ENCODE results near the gene STIM1. TPM values are rescaled to one million over a fixed set of nuclear protein-coding genes. Genes with fewer than 3 reads are reported as not detected.

The STIM1 gene
- total and polyA plus RNA-seq, 10 of the 15 experiments (the other 5 are each of a cell fraction or from before 2014, with no cell fraction given): 8.6 to 57.7 (median 29.3) TPM

GRCh38 chr11:4026389-4026788, 170.9 kb downstream of the STIM1 start:
- no TSS peak for BruUV-seq (replicated peaks)
- Histone ChIP-seq H3K9ac (ENCODE audit: control insufficient read depth, insufficient read depth, low read length) (no peak overlapping the region), H3K9me3 (replicated peaks; ENCODE audit: control insufficient read depth, insufficient read depth, low read length) (peaks cover 4% of the 10 kb centered on the region), H2AFZ (ENCODE audit: control insufficient read depth, low read depth, low read length) (no peak overlapping the region), H3K4me2 (ENCODE audit: control insufficient read depth, insufficient read depth) (no peak overlapping the region), H3K79me2 (ENCODE audit: control insufficient read depth, insufficient read depth, low read length) (no peaks in the 10 kb centered on the region; the same call in none of the 2 replicates), H3K4me3 (no peak overlapping the region), H3K27me3 (replicated peaks in 1 of 2; ENCODE audit: control insufficient read depth in 2 of 2, insufficient read depth in 2 of 2, low read length in 1 of 2) (no peaks in the 10 kb centered on the region), H4K20me1 (ENCODE audit: control insufficient read depth, insufficient read depth) (no peaks in the 10 kb centered on the region), H3K36me3 (ENCODE audit: control insufficient read depth in 2 of 2, insufficient read depth in 2 of 2, low read length in 1 of 2) (peaks cover 2 to 5% of the 10 kb centered on the region in 2 experiments), H3K4me1 (ENCODE audit: control insufficient read depth, insufficient read depth, low read length) (no peaks in the 10 kb centered on the region), H3K27ac (ENCODE audit: control insufficient read depth, insufficient read depth) (no peak overlapping the region)
- RAD21 ChIA-PET (ENCODE audit: unreplicated experiment): no interaction called here
- WGBS (ENCODE audit: insufficient coverage, insufficient replicate concordance, low lambda C conversion rate, missing lambda C conversion rate): 100% methylated on average over 1 of the region's 1 CpG
- POLR2A ChIA-PET: no interaction called here
- in situ Hi-C loops (cut with MboI): no loop called here
- TF ChIP-seq ZNF24 (IDR thresholded peaks at IDR 0.05): no peak
- TF ChIP-seq MLLT1 (IDR thresholded peaks at IDR 0.05): no peak
- no peak for TF ChIP-seq RB1 (IDR thresholded peaks at IDR 0.05; ENCODE audit: borderline replicate concordance)
- ATAC-seq: no peak
- FAIRE-seq: no peak
- CTCF ChIA-PET: interaction anchor here (1.4 to 1.6 kb wide), 4 partner anchors 33 to 216 kb away, joined by 3 to 4 read pairs (median 4); partner anchors contain the start of gene STIM1
- intact Hi-C loops (cut with micrococcal nuclease; ENCODE audit: unreplicated experiment): no loop called here
- no peak for DNase-seq (ENCODE audit: low read depth, low spot score)
- SMC1A ChIA-PET (ENCODE audit: uncharacterized antibody, unreplicated experiment): interaction anchor here (0.6 to 1.1 kb wide), 3 partner anchors 17 to 172 kb away, joined by 3 read pairs; no protein-coding TSS in a partner anchor

GRCh38 chr11:4027746-4028145, 172.3 kb downstream of the STIM1 start:
- ATAC-seq (no peak), FAIRE-seq (no peak), DNase-seq (ENCODE audit: low read depth, low spot score) (no peak)
- Histone ChIP-seq H3K4me3 (no peak overlapping the region), H3K79me2 (ENCODE audit: control insufficient read depth, insufficient read depth, low read length) (no peaks in the 10 kb centered on the region; the same call in 1 of the 2 replicates), H3K4me1 (ENCODE audit: control insufficient read depth, insufficient read depth, low read length) (no peaks in the 10 kb centered on the region), H4K20me1 (ENCODE audit: control insufficient read depth, insufficient read depth) (no peaks in the 10 kb centered on the region), H3K9me3 (replicated peaks; ENCODE audit: control insufficient read depth, insufficient read depth, low read length) (peaks cover 6% of the 10 kb centered on the region), H2AFZ (ENCODE audit: control insufficient read depth, low read depth, low read length) (no peak overlapping the region), H3K9ac (ENCODE audit: control insufficient read depth, insufficient read depth, low read length) (no peak overlapping the region), H3K4me2 (ENCODE audit: control insufficient read depth, insufficient read depth) (no peak overlapping the region), H3K27ac (ENCODE audit: control insufficient read depth, insufficient read depth) (no peak overlapping the region), H3K36me3 (ENCODE audit: control insufficient read depth in 2 of 2, insufficient read depth in 2 of 2, low read length in 1 of 2) (peaks cover 2 to 5% of the 10 kb centered on the region in 2 experiments), H3K27me3 (replicated peaks in 1 of 2; ENCODE audit: control insufficient read depth in 2 of 2, insufficient read depth in 2 of 2, low read length in 1 of 2) (no peaks in the 10 kb centered on the region)
- 8% methylated on average over 1 of the region's 1 CpG for WGBS (ENCODE audit: insufficient coverage, insufficient replicate concordance, low lambda C conversion rate, missing lambda C conversion rate)
- in situ Hi-C loops (cut with MboI) (no loop called here), intact Hi-C loops (cut with micrococcal nuclease; ENCODE audit: unreplicated experiment) (no loop called here)
- SMC1A ChIA-PET (ENCODE audit: uncharacterized antibody, unreplicated experiment): interaction anchor here (1.0 kb wide), 1 partner anchor 11 kb away, joined by 3 read pairs; no protein-coding TSS in a partner anchor
- POLR2A ChIA-PET: no interaction called here
- RAD21 ChIA-PET (ENCODE audit: unreplicated experiment): no interaction called here
- no peak for TF ChIP-seq SUPT20H (IDR thresholded peaks at IDR 0.05; ENCODE audit: borderline replicate concordance, control insufficient read depth, low read depth, low read length)
- no peak for TF ChIP-seq SUZ12 (IDR thresholded peaks at IDR 0.05; ENCODE audit: unreplicated experiment)
- BruUV-seq (replicated peaks): no TSS peak
- CTCF ChIA-PET: no interaction called here

Measured in GM12878 (cell line).